Liver (tissue), 9 donors: ENCODE results near the gene OSGIN1. TPM values are rescaled to one million over a fixed set of nuclear protein-coding genes. Genes with fewer than 3 reads are reported as not detected.

Experiments
- DNase-seq: peaks from one replicate; pipeline ENCODE4 v3.0.0-alpha.2; 2017; ENCODE audit warnings: low spot score
- H3K27ac ChIP-seq, 2 donors: one replicate each; pipeline ENCODE4 v1.7.0; 2013; ENCODE audit warnings: inconsistent platforms in 2 of 2, low read length in 2 of 2, control low read depth in 1 of 2, low read depth in 1 of 2, mild to moderate bottlenecking in 1 of 2
- H3K27me3 ChIP-seq, 4 donors: one replicate each; pipeline versions ENCODE4 v1.6.1 to v1.7.0; 2013; ENCODE audit warnings: low read length in 3 of 4, inconsistent platforms in 1 of 4, mild to moderate bottlenecking in 1 of 4, moderate library complexity in 1 of 4; ENCODE audit not compliant: control insufficient read depth in 4 of 4, insufficient read depth in 4 of 4
- H3K36me3 ChIP-seq, 4 donors: one replicate each; pipeline versions ENCODE4 v1.6.1 to v1.7.0; 2013; ENCODE audit warnings: low read length in 3 of 4, mild to moderate bottlenecking in 3 of 4, low read depth in 1 of 4, moderate library complexity in 1 of 4; ENCODE audit not compliant: control insufficient read depth in 4 of 4, insufficient read depth in 3 of 4
- H3K4me1 ChIP-seq, 4 donors: one replicate each; pipeline versions ENCODE4 v1.6.1 to v1.7.0; 2013; ENCODE audit warnings: low read length in 3 of 4, mild to moderate bottlenecking in 3 of 4, moderate library complexity in 1 of 4; ENCODE audit not compliant: control insufficient read depth in 4 of 4, insufficient read depth in 4 of 4
- H3K4me3 ChIP-seq, 3 donors: one replicate each; pipeline versions ENCODE4 v1.6.1 to v1.7.0; 2013; ENCODE audit warnings: low read length in 3 of 3, control low read depth in 1 of 3, low read depth in 1 of 3, mild to moderate bottlenecking in 1 of 3
- H3K9ac ChIP-seq, 2 donors: one replicate each; pipeline ENCODE4 v1.7.0; 2013; ENCODE audit warnings: low read length in 2 of 2, mild to moderate bottlenecking in 2 of 2, moderate library complexity in 2 of 2, control low read depth in 1 of 2, low read depth in 1 of 2
- H3K9me3 ChIP-seq, 4 donors: one replicate each; pipeline versions ENCODE4 v1.6.1 to v1.7.0; 2013; ENCODE audit warnings: low read length in 3 of 4; ENCODE audit not compliant: control insufficient read depth in 4 of 4
- CTCF ChIP-seq: fragments of 150-350 bp; IDR thresholded peaks from 2 replicates; pipeline ENCODE4 v1.5.1; 2017; ENCODE audit warnings: improper control_type of control experiment, low read depth, low read length; ENCODE audit not compliant: missing input control
- EGR1 ChIP-seq, 2 donors: IDR thresholded peaks; 2 replicates each; pipeline ENCODE4 v1.6.1; 2016 to 2018; ENCODE audit warnings: antibody characterized with exemption in 2 of 2, low read depth in 2 of 2
- FOXA1 ChIP-seq: IDR thresholded peaks from 2 replicates; pipeline ENCODE4 v1.6.1; 2016; ENCODE audit warnings: antibody characterized with exemption
- FOXA2 ChIP-seq: IDR thresholded peaks from 2 replicates; pipeline ENCODE4 v1.6.1; 2016; ENCODE audit warnings: antibody characterized with exemption
- GABPA ChIP-seq, 2 donors: IDR thresholded peaks in 1 of 2; conservative IDR thresholded peaks in 1 of 2; 2 replicates each; pipeline ENCODE4 v1.6.1; 2016; ENCODE audit warnings: antibody characterized with exemption in 2 of 2, mild to moderate bottlenecking in 1 of 2, moderate library complexity in 1 of 2
- HNF4A ChIP-seq, 2 donors: conservative IDR thresholded peaks; 2 replicates each; pipeline ENCODE4 v1.6.1; 2016; ENCODE audit warnings: antibody characterized with exemption in 2 of 2, mild to moderate bottlenecking in 2 of 2
- HNF4G ChIP-seq: IDR thresholded peaks from 2 replicates; pipeline ENCODE4 v1.6.1; 2016; ENCODE audit warnings: antibody characterized with exemption
- JUND ChIP-seq, 2 donors: IDR thresholded peaks; 2 replicates each; pipeline ENCODE4 v1.6.1; 2016; ENCODE audit warnings: antibody characterized with exemption in 2 of 2
- MAX ChIP-seq: IDR thresholded peaks from 2 replicates; pipeline ENCODE4 v1.6.1; 2016; ENCODE audit warnings: antibody characterized with exemption
- NR2F2 ChIP-seq: IDR thresholded peaks from 2 replicates; pipeline ENCODE4 v1.6.1; 2016; ENCODE audit warnings: antibody characterized with exemption
- RAD21 ChIP-seq, 2 donors: IDR thresholded peaks; 2 replicates each; pipeline ENCODE4 v1.6.1; 2016; ENCODE audit warnings: antibody characterized with exemption in 2 of 2, mild to moderate bottlenecking in 2 of 2
- REST ChIP-seq: IDR thresholded peaks from 2 replicates; pipeline ENCODE4 v1.6.1; 2016; ENCODE audit warnings: antibody characterized with exemption, mild to moderate bottlenecking
- SP1 ChIP-seq: IDR thresholded peaks from 2 replicates; pipeline ENCODE4 v1.6.1; 2018; ENCODE audit warnings: antibody characterized with exemption, mild to moderate bottlenecking
- TAF1 ChIP-seq: conservative IDR thresholded peaks from 2 replicates; pipeline ENCODE4 v1.6.1; 2016; ENCODE audit warnings: antibody characterized with exemption, mild to moderate bottlenecking
- YY1 ChIP-seq: IDR thresholded peaks from 2 replicates; pipeline ENCODE4 v1.6.1; 2016; ENCODE audit warnings: antibody characterized with exemption, mild to moderate bottlenecking
- WGBS: extraction: QIAGEN DNeasy Blood & Tissue Kit; methylation state at CpG from one replicate; pipeline ENCODE4 v1.1.7; 2013; 5-methylcytosine and 5-hydroxymethylcytosine counted together
- polyA plus RNA-seq, 2 donors: library from polyadenylated mRNA; stranded (reverse) in 1 of 2; unstranded in 1 of 2; fragments of 200-250 nt in 1 of 2; fragments of >200 nt in 1 of 2; fragmentation: Nextera tagmentation in 1 of 2; extraction: Ambion mirVana in 1 of 2; gene quantifications; one replicate each; pipeline versions ENCODE4 v1.2.1 to v1.2.3, GENCODE V29; 2013 to 2015
- total RNA-seq, 2 donors: library from RNA; depleted of rRNA; stranded (reverse); fragments of >200 nt; gene quantifications; one replicate each; pipeline ENCODE4 v1.2.3, GENCODE V29; 2014
- donor health status: healthy.
- donor health status: healthy.
- donor health status: healthy.
- donor health status: healthy.
- donor health status: healthy.

Gene OSGIN1
- total and polyA plus RNA-seq, 4 donors: 7.1 to 90.4 (median 60.4) TPM

GRCh38 chr16:83979441-83979840 is 26.4 kb downstream of the OSGIN1 start:
- Histone ChIP-seq H3K36me3 (peaks cover 2 to 19% (median 10%) of the 10 kb centered on the region in 4 donors), H3K9ac (no peak overlapping the region), H3K9me3 (peaks cover 0 to 3% (median under 1%) of the 10 kb centered on the region in 4 donors), H3K27me3 (no peaks in the 10 kb centered on the region), H3K4me1 (no peaks in the 10 kb centered on the region), H3K27ac (no peak overlapping the region), H3K4me3 (no peak overlapping the region)
- 94% methylated on average over 7 of the region's 7 CpGs for WGBS
- TF ChIP-seq HNF4A (conservative IDR thresholded peaks at IDR 0.05) (no peak), JUND (IDR thresholded peaks at IDR 0.05) (no peak), REST (no peak), EGR1 (IDR thresholded peaks at IDR 0.05; ENCODE audit: low read depth in 2 of 2) (no peak), FOXA2 (no peak)
- DNase-seq: no peak

- TF ChIP-seq HNF4A (conservative IDR thresholded peaks at IDR 0.05) (no peak), FOXA1 (no peak), YY1 (no peak), EGR1 (IDR thresholded peaks at IDR 0.05; ENCODE audit: low read depth in 2 of 2) (no peak)
- Histone ChIP-seq H3K4me3 (no peak overlapping the region), H3K27ac (no peak overlapping the region), H3K9ac (no peak overlapping the region), H3K36me3 (peaks cover 2 to 19% (median 11%) of the 10 kb centered on the region in 4 donors), H3K4me1 (no peaks in the 10 kb centered on the region), H3K9me3 (peaks cover 0 to 3% (median under 1%) of the 10 kb centered on the region in 4 donors), H3K27me3 (no peaks in the 10 kb centered on the region)
- WGBS: 96% methylated on average over 2 of the region's 2 CpGs
- no peak for DNase-seq
These were observed 27.8 kb downstream of the OSGIN1 start for GRCh38 chr16:83980794-83981193.

GRCh38 chr16:83981799-83982198 is 28.8 kb downstream of the OSGIN1 start:
- no peak for DNase-seq
- H3K27me3 ChIP-seq: no peaks in the 10 kb centered on the region
- peaks cover 0 to 3% (median under 1%) of the 10 kb centered on the region in 4 donors for H3K9me3 ChIP-seq
- WGBS: 97% methylated on average over 8 of the region's 8 CpGs
- H3K27ac ChIP-seq: no peak overlapping the region
- H3K9ac ChIP-seq: no peak overlapping the region
- peaks cover 2 to 24% (median 11%) of the 10 kb centered on the region in 4 donors for H3K36me3 ChIP-seq
- TF ChIP-seq NR2F2 (no peak), HNF4G (no peak), FOXA1 (no peak), FOXA2 (no peak), SP1 (no peak), TAF1 (no peak), YY1 (no peak)
- H3K4me3 ChIP-seq: no peak overlapping the region
- no peaks in the 10 kb centered on the region for H3K4me1 ChIP-seq

GRCh38 chr16:83983491-83983890 is 30.5 kb downstream of the OSGIN1 start:
- H3K27me3 ChIP-seq: no peaks in the 10 kb centered on the region
- H3K27ac ChIP-seq: no peak overlapping the region
- peaks cover 2 to 18% (median 10%) of the 10 kb centered on the region in 4 donors for H3K36me3 ChIP-seq
- peaks cover 0 to under 1% (median 0%) of the 10 kb centered on the region in 4 donors for H3K9me3 ChIP-seq
- DNase-seq: no peak
- WGBS: 88% methylated on average over 4 of the region's 4 CpGs
- H3K9ac ChIP-seq: no peak overlapping the region
- H3K4me3 ChIP-seq: no peak overlapping the region
- TF ChIP-seq GABPA (IDR thresholded peaks at IDR 0.05 in 1 of 2, conservative IDR thresholded peaks at IDR 0.05 in 1 of 2) (no peak), FOXA1 (no peak), MAX (no peak), JUND (IDR thresholded peaks at IDR 0.05) (no peak), HNF4G (no peak), RAD21 (IDR thresholded peaks at IDR 0.05) (no peak), CTCF (no peak)
- no peaks in the 10 kb centered on the region for H3K4me1 ChIP-seq
